Measurements from ENCODE around the gene TES.

Gene TES

DNA sequence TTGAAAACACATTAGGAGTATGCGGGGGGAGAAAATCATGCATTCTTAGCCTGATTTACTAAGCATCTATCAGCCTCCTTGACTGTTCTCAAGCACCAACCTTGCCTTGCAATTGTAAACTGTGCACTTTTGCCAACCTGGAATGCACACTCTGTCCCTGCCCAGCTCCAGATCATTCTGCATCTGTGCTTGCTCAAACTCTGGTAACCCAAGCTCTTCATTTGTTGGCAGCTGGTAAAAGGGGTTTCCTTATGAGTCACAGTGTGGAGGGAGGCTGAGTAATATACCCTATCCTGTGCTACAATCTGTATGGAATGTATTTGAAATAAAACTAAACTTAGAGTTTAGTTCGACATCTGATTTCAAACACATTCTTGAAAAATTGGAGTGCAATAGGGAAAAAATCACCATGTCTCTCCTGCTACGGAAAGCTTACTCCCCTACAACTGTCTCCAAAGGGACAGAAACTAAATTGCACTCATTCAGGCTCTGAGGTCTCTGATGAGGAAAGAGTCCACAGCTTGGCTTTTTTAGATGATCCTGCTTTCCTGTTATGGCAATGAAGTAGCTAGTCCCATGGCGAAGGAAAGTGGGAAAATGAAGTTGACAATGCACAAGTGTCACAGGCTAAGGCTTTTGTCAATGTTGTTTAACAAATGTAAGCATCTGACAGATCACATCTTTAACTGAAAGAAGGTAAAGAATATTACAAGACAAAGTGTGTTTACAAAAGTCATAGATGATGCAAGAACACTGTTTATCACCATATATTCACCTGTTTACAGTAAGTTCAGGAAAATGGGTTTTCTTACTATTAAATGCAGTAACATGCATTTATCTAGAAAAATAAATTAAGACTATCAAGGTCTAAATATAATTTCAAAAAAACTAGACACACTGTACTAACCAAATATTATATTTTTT lies 61.9 kb downstream of the TES start:
- H3K4me3 ChIP-seq (ENCODE audit: low read length): no peak overlapping the region
- DNase-seq (ENCODE audit: low read depth): peak; percentile 94
- TF ChIP-seq CTCF (IDR thresholded peaks at IDR 0.05; ENCODE audit: insufficient read depth, low read depth, low read length, missing control alignments): no peak

GRCh38 chr7:116273283-116273917 lies 63.1 kb downstream of the TES start:
- no peak for DNase-seq (ENCODE audit: low read depth)
- no peak overlapping the region for H3K4me3 ChIP-seq (ENCODE audit: low read length)
- TF ChIP-seq CTCF (IDR thresholded peaks at IDR 0.05; ENCODE audit: insufficient read depth, low read depth, low read length, missing control alignments): no peak

GRCh38 chr7:116273918-116274301 lies 63.6 kb downstream of the TES start:
- no peak for TF ChIP-seq CTCF (IDR thresholded peaks at IDR 0.05; ENCODE audit: insufficient read depth, low read depth, low read length, missing control alignments)
- no peak for DNase-seq (ENCODE audit: low read depth)

GRCh38 chr7:116277070-116277469 lies 66.7 kb downstream of the TES start:
- no peak for TF ChIP-seq CTCF (IDR thresholded peaks at IDR 0.05; ENCODE audit: insufficient read depth, low read depth, low read length, missing control alignments)
- H3K4me3 ChIP-seq (ENCODE audit: low read length): no peak overlapping the region
- no peak for DNase-seq (ENCODE audit: low read depth)

More at GRCh38 chr7:116273918-116274301, 63.6 kb downstream of the TES start:
- H3K4me3 ChIP-seq (ENCODE audit: low read length): no peak overlapping the region

DNA sequence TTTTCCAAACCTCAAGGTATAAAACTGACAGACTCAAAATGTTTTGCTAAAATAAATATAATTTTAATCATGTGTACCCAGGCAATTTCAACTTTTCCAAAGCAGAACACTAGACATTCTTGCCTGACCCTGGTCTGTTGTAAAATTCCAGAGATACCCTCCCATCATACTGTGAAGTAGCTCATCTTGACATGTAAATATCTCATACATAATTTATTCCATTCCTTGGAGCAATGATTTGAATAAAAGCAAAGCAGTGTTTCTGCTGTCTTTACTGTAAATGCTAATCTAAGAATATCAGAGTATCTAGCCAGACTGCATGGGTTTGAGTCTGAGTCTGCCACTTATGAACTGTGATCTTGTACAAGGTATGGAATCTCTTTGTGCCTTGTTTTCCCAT lies 68.9 kb downstream of the TES start:
- H3K4me3 ChIP-seq (ENCODE audit: low read length): no peak overlapping the region
- no peak for TF ChIP-seq CTCF (IDR thresholded peaks at IDR 0.05; ENCODE audit: insufficient read depth, low read depth, low read length, missing control alignments)
- DNase-seq (ENCODE audit: low read depth): no peak

- no peak for TF ChIP-seq CTCF (IDR thresholded peaks at IDR 0.05; ENCODE audit: insufficient read depth, low read depth, low read length, missing control alignments)
- no peak overlapping the region for H3K4me3 ChIP-seq (ENCODE audit: low read length)
Measured at GRCh38 chr7:116280803-116281202, 70.5 kb downstream of the TES start.

More at GRCh38 chr7:116280803-116281202, 70.5 kb downstream of the TES start:
- DNase-seq (ENCODE audit: low read depth): no peak
